ENCODE results near the gene NCKAP5.

- TF ChIP-seq CTCF (IDR thresholded peaks at IDR 0.05 in 4 of 5, conservative IDR thresholded peaks at IDR 0.05 in 1 of 5) (no peak), POLR2A (IDR thresholded peaks at IDR 0.05) (no peak)
Observed at GRCh38 chr2:133369901-133370658, 198.2 kb downstream of the NCKAP5 start.
